WERI-Rb-1 (cell line): ENCODE results near the gene CCDC197.

Experiments
- DNase-seq: peaks from one replicate; pipeline ENCODE4 v3.0.0-alpha.2; 2020
- H3K27ac ChIP-seq: fragments of 250-450 bp; sonication (Bioruptor Pico); 2 replicates; pipeline ENCODE4 v1.5.1; 2020; ENCODE audit warnings: mild to moderate bottlenecking, moderate library complexity
- H3K27me3 ChIP-seq: fragments of 250-450 bp; sonication (Bioruptor Pico); 2 replicates; pipeline ENCODE4 v1.5.1; 2021; ENCODE audit warnings: mild to moderate bottlenecking, low read depth, moderate library complexity; ENCODE audit not compliant: insufficient read depth, severe bottlenecking
- H3K36me3 ChIP-seq: fragments of 250-450 bp; sonication (Bioruptor Pico); 2 replicates; pipeline ENCODE4 v1.5.1; 2020; ENCODE audit warnings: mild to moderate bottlenecking, moderate library complexity
- H3K4me3 ChIP-seq: 2 replicates; pipeline ENCODE4 v1.5.1; 2011; ENCODE audit warnings: low read depth, mild to moderate bottlenecking, control low read depth, low read length
- H3K9me3 ChIP-seq: fragments of 250-450 bp; sonication (Bioruptor Pico); 2 replicates; pipeline ENCODE4 v1.5.1; 2021; ENCODE audit warnings: mild to moderate bottlenecking, moderate library complexity; ENCODE audit not compliant: severe bottlenecking
- TF ChIP-seq, protein P1 (sequence below): IDR thresholded peaks from 2 replicates; pipeline ENCODE4 v1.5.1; 2011; ENCODE audit warnings: low read depth, mild to moderate bottlenecking, control low read depth, inconsistent platforms, low read length

Gene CCDC197

DNA sequence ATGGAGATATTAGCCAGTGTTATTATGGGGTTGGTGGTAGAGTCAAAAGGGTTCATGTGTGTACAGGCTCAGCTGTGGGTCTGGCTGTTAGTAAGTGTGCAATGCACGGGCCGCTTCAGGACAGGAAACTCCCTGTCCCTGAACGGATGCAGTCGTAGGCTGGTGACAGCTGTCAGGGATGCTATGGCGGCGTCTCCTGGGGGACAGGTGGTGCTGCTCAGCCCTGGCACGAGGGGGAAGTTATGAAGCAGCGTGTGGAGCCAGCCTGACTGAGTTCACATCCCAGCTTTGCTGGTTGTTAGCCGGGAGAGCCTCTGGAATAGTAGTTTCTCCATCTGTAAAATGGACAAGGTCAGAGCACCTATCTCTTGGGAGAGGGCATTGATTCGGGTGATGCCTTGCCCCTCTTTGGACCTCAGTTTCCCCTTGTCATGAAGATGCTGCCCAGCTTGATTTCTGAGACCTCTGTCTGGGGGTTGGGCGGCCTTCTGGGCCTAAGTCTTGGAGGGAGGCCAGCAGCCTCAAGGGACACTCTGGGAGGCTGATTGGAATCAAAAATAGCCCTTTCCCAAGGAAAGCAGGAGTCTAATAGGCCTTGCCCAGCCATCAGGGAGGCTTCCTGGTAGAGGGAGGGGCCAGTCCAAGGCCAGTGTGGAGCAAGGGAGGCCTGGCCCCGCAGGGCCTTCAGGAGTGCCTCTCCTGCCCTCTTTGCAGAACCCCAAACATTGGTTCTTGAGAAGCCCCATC is 27.8 kb upstream of the CCDC197 start:
- no peak overlapping the region for H3K27ac ChIP-seq
- H3K4me3 ChIP-seq: no peak overlapping the region
- DNase-seq: peak; percentile 24

DNA sequence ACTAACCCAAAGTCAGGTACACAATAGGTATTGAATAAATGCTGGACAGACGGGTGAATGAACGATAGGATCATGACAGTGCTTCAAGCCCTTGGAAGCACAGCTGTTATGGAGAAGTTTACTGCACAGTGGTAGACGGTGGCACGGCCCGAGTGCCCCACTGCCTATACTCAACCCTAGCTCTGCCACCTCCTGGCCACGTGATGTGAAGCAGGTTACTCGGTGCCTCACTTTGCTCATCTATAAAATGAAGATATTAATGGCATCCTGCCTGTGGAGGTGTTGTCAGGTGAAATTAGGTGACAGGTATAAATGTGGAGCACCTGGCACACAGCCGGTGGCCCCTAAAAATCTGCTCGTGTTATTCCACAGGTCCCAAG is 26.5 kb upstream of the CCDC197 start:
- Histone ChIP-seq H3K27ac (no peak overlapping the region), H3K27me3 (peaks cover 52% of the 10 kb centered on the region), H3K9me3 (no peaks in the 10 kb centered on the region), H3K4me3 (no peak overlapping the region), H3K36me3 (no peaks in the 10 kb centered on the region)
- DNase-seq: peak; percentile 17
- TF ChIP-seq, protein P1, sequence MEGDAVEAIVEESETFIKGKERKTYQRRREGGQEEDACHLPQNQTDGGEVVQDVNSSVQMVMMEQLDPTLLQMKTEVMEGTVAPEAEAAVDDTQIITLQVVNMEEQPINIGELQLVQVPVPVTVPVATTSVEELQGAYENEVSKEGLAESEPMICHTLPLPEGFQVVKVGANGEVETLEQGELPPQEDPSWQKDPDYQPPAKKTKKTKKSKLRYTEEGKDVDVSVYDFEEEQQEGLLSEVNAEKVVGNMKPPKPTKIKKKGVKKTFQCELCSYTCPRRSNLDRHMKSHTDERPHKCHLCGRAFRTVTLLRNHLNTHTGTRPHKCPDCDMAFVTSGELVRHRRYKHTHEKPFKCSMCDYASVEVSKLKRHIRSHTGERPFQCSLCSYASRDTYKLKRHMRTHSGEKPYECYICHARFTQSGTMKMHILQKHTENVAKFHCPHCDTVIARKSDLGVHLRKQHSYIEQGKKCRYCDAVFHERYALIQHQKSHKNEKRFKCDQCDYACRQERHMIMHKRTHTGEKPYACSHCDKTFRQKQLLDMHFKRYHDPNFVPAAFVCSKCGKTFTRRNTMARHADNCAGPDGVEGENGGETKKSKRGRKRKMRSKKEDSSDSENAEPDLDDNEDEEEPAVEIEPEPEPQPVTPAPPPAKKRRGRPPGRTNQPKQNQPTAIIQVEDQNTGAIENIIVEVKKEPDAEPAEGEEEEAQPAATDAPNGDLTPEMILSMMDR: peak; percentile 36; the same call in 1 of the 2 replicates

More for the DNA sequence above, 27.8 kb upstream of the CCDC197 start:
- Histone ChIP-seq H3K9me3 (no peaks in the 10 kb centered on the region), H3K27me3 (peaks cover 42% of the 10 kb centered on the region), H3K36me3 (no peaks in the 10 kb centered on the region)
- TF ChIP-seq, protein P1: no peak

DNA sequence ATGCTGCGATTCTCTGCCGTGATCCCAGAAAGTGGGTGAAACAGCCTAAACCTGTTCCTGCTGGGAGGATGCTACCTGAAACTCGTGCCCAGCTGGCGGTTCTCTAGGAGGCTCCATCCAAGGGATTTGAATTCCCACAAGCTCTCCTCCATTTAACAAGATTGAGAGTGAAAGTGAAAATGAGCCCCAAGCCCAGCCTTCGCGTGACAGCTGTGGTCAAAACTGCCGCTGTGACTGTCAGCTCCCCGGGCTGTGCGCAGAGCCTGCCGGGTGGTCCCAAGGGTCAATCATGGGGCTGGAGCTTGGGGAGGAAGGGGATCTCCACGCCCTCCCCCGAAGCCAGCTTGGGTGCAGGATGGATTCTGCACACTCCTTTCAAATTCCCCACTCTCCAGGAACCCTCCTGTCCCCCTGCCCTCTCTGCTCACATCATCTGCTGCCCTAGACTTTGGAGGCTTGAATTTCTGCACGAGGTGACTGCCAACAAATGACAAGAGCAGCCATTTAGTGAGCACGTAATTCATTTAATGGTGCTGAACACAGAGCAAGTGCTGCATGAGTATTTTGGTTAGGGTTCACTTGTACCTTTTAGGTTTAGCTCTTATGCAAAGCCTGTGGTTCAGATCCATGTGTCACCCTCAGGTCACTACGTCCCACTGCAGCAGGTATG is 26.0 kb upstream of the CCDC197 start:
- Histone ChIP-seq H3K36me3 (no peaks in the 10 kb centered on the region), H3K27me3 (peaks cover 54% of the 10 kb centered on the region), H3K4me3 (no peak overlapping the region), H3K9me3 (no peaks in the 10 kb centered on the region), H3K27ac (no peak overlapping the region)
- peak; percentile 68 for DNase-seq
- TF ChIP-seq, protein P1: no peak

DNA sequence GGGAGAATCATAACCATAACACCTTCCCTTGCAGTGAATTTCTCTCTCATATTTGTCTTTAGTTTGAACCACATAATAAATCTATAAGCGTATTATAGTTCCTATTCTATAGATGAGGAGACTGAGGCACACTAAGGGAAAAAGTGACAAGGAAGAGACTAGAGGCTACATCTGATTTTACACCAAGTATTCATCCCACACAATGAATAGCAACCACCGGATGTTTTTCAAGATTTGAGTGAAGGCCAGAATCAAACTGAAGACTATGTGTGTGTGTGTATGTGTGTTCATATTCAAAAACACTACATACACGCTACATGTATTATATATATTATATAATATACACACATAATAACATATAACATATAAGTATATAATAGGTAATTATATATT is 25.5 kb upstream of the CCDC197 start:
- Histone ChIP-seq H3K4me3 (no peak overlapping the region), H3K27me3 (peaks cover 59% of the 10 kb centered on the region), H3K9me3 (no peaks in the 10 kb centered on the region), H3K27ac (no peak overlapping the region), H3K36me3 (no peaks in the 10 kb centered on the region)
- TF ChIP-seq, protein P1: no peak
- no peak for DNase-seq

DNA sequence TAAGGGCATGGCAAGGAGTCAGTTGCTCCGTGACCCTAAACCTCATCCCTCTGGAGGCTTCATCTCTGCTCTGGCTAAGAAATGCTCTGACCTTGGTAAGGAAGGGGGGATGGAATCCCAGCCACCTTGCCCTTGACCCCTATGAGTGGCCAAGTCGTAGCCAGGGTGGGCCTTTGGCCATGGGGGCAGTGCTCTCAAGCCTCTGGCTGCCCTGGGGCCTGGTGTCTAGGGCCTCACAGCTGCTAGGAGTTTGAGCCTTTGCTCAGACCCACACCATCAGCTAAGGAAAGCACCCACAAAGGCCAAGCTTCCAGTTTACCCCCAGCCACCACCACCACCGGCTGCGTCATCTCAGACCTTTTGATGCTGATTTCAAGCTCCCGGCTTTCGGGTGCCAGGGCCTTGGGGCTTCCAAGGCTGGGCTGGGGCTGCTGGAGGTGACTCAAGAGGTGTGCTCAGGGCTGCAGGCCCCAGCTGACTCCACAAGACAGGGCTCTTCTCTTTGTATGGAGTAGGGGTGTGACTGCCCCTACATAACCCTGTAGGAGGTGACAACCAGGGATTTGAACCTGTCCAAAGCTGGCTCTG is 24.4 kb upstream of the CCDC197 start:
- Histone ChIP-seq H3K36me3 (no peaks in the 10 kb centered on the region), H3K27me3 (peaks cover 63% of the 10 kb centered on the region), H3K4me3 (no peak overlapping the region), H3K27ac (no peak overlapping the region), H3K9me3 (no peaks in the 10 kb centered on the region)
- TF ChIP-seq, protein P1: no peak
- no peak for DNase-seq
